Mesendoderm (in vitro differentiated cells): Measurements from ENCODE around the gene UNC119.

ENCODE experiments used
- DNase-seq: peaks from one replicate; pipeline ENCODE4 v3.0.0; 2013
- H2AK5ac ChIP-seq: 2 replicates; pipeline ENCODE4 v1.6.1; 2013; ENCODE audit warnings: low read length, inconsistent platforms
- H2BK120ac ChIP-seq: 2 replicates; pipeline ENCODE4 v1.6.1; 2013; ENCODE audit warnings: low read depth, mild to moderate bottlenecking, low read length, moderate library complexity, mixed read lengths
- H2BK15ac ChIP-seq: replicated peaks from 2 replicates; pipeline ENCODE4 v1.6.1; 2013; ENCODE audit warnings: low read depth, mild to moderate bottlenecking, moderate library complexity
- H2BK5ac ChIP-seq: 2 replicates; pipeline ENCODE4 v1.6.1; 2013; ENCODE audit warnings: low read length, inconsistent platforms
- H3K18ac ChIP-seq: 2 replicates; pipeline ENCODE4 v1.6.1; 2013; ENCODE audit warnings: mild to moderate bottlenecking, low read length, mixed read lengths
- H3K23ac ChIP-seq: one replicate; pipeline ENCODE4 v1.6.1; 2013; ENCODE audit warnings: low read length
- H3K27ac ChIP-seq: 2 replicates; pipeline ENCODE4 v1.5.1; 2013; ENCODE audit warnings: low read depth, mild to moderate bottlenecking, inconsistent platforms, low read length, moderate library complexity
- H3K27me3 ChIP-seq: 2 replicates; pipeline ENCODE4 v1.6.1; 2013; ENCODE audit warnings: low read length, control low read depth, mild to moderate bottlenecking, inconsistent platforms; ENCODE audit not compliant: insufficient read depth, poor library complexity
- H3K36me3 ChIP-seq: 2 replicates; pipeline ENCODE4 v1.6.1; 2013; ENCODE audit warnings: low read length, inconsistent platforms; ENCODE audit not compliant: control insufficient read depth, insufficient read depth
- H3K4ac ChIP-seq: one replicate; pipeline ENCODE4 v1.6.1; 2013; ENCODE audit warnings: low read depth, mild to moderate bottlenecking, low read length, moderate library complexity
- H3K4me1 ChIP-seq: 2 replicates; pipeline ENCODE4 v1.6.1; 2013; ENCODE audit warnings: low read depth, low read length, inconsistent platforms; ENCODE audit not compliant: control insufficient read depth
- H3K4me2 ChIP-seq: 2 replicates; pipeline ENCODE4 v1.6.1; 2013; ENCODE audit warnings: low read length
- H3K4me3 ChIP-seq: 2 replicates; pipeline ENCODE4 v1.5.1; 2013; ENCODE audit warnings: mild to moderate bottlenecking, low read length
- H3K56ac ChIP-seq: one replicate; pipeline ENCODE4 v1.6.1; 2013; ENCODE audit warnings: low read length
- H3K79me1 ChIP-seq: 2 replicates; pipeline ENCODE4 v1.6.1; 2013; ENCODE audit warnings: low read length, inconsistent platforms
- H3K79me2 ChIP-seq: 2 replicates; pipeline ENCODE4 v1.6.1; 2013; ENCODE audit warnings: mild to moderate bottlenecking, low read length; ENCODE audit not compliant: control insufficient read depth, insufficient read depth
- H3K9ac ChIP-seq: 2 replicates; pipeline ENCODE4 v1.6.1; 2013; ENCODE audit warnings: low read length, inconsistent platforms
- H4K5ac ChIP-seq: one replicate; pipeline ENCODE4 v1.6.1; 2013; ENCODE audit warnings: low read length
- H4K8ac ChIP-seq: one replicate; pipeline ENCODE4 v1.6.1; 2013; ENCODE audit warnings: low read depth, mild to moderate bottlenecking, control low read depth, low read length, moderate library complexity
- WGBS: extraction: QIAGEN DNeasy Blood & Tissue Kit; methylation state at CpG from one replicate; pipeline ENCODE4 v1.1.7; 2013; ENCODE audit warnings: low lambda C conversion rate, missing lambda C conversion rate; ENCODE audit not compliant: insufficient coverage; ENCODE audit errors: extremely low coverage; 5-methylcytosine and 5-hydroxymethylcytosine counted together

The UNC119 gene

GRCh38 chr17:28506763-28507487 lies 45.5 kb downstream of the UNC119 start:
- no peak for DNase-seq
- no peak overlapping the region for H3K4me3 ChIP-seq

GRCh38 chr17:28505986-28506665 lies 46.3 kb downstream of the UNC119 start, which contains the start of gene FOXN1:
Gene FOXN1, plus strand, starts transcription at chr17:28506348. Its CDS starts 17,622 bp downstream, at chr17:28523970.
- Histone ChIP-seq H3K36me3 (no peaks in the 10 kb centered on the region), H3K4ac (no peak within 1 kb of the TSS), H3K23ac (no peak within 1 kb of the TSS), H3K4me2 (no peak within 1 kb of the TSS), H3K4me3 (no peak within 1 kb of the TSS), H4K5ac (no peak within 1 kb of the TSS), H3K4me1 (no peaks in the 10 kb centered on the region), H2BK15ac (no peak within 1 kb of the TSS), H2BK120ac (no peak within 1 kb of the TSS), H4K8ac (no peak within 1 kb of the TSS), H3K79me2 (no peaks in the 10 kb centered on the region), H3K27ac (no peak within 1 kb of the TSS), H3K79me1 (no peaks in the 10 kb centered on the region), H3K56ac (no peak within 1 kb of the TSS), H3K27me3 (no peaks in the 10 kb centered on the region), H3K9ac (no peak within 1 kb of the TSS), H2AK5ac (no peak within 1 kb of the TSS), H2BK5ac (no peak within 1 kb of the TSS), H3K18ac (no peak within 1 kb of the TSS)
- DNase-seq, result no peak
- WGBS, result no CpG with 5 or more reads among the region's 28 CpGs

More at GRCh38 chr17:28506763-28507487, 45.5 kb downstream of the UNC119 start:
- H2BK120ac ChIP-seq, result no peak overlapping the region
- no peak overlapping the region for H4K5ac ChIP-seq
- no peak overlapping the region for H3K56ac ChIP-seq
- no peaks in the 10 kb centered on the region for H3K36me3 ChIP-seq
- no peak overlapping the region for H3K18ac ChIP-seq
- H2AK5ac ChIP-seq, result no peak overlapping the region
- H3K79me1 ChIP-seq, result no peaks in the 10 kb centered on the region
- H3K27me3 ChIP-seq, result no peaks in the 10 kb centered on the region
- no peak overlapping the region for H3K4ac ChIP-seq
- H3K4me2 ChIP-seq, result no peak overlapping the region
- no peak overlapping the region for H3K27ac ChIP-seq
- H3K9ac ChIP-seq, result no peak overlapping the region
- no CpG with 5 or more reads among the region's 14 CpGs for WGBS
- H3K79me2 ChIP-seq, result no peaks in the 10 kb centered on the region
- no peak overlapping the region for H4K8ac ChIP-seq
- H2BK5ac ChIP-seq, result no peak overlapping the region
- no peak overlapping the region for H3K23ac ChIP-seq
- no peak overlapping the region for H2BK15ac ChIP-seq
- no peaks in the 10 kb centered on the region for H3K4me1 ChIP-seq

DNA sequence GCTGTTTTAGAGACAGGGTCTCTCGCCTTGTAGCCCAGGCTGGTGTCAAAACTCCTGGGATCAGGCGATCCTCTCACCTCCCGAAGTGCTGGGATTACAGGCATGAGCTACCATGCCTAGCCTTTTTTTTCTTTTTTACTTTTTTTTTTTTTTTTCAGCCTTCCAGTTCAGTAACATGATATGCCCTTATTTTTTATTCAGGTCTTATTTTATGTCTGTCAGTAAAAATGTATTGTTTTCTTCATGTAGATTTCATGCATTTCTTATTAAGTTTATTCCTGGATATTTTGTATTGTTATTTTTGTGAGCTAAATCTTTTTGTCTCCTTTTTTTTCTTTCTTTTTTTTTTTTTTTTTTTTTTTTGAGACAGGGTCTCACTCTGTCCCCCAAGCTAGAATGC lies 49.0 kb downstream of the UNC119 start:
- Histone ChIP-seq H4K8ac (no peak overlapping the region), H3K4me2 (no peak overlapping the region), H3K56ac (no peak overlapping the region), H2BK15ac (no peak overlapping the region), H3K4ac (no peak overlapping the region), H2BK120ac (no peak overlapping the region), H2BK5ac (no peak overlapping the region), H3K18ac (no peak overlapping the region), H2AK5ac (no peak overlapping the region), H3K79me2 (no peaks in the 10 kb centered on the region), H3K79me1 (no peaks in the 10 kb centered on the region), H3K23ac (no peak overlapping the region), H3K4me1 (no peaks in the 10 kb centered on the region), H3K9ac (no peak overlapping the region), H3K27ac (no peak overlapping the region), H3K36me3 (no peaks in the 10 kb centered on the region), H4K5ac (no peak overlapping the region), H3K4me3 (no peak overlapping the region), H3K27me3 (no peaks in the 10 kb centered on the region)
- WGBS, result no CpG with 5 or more reads among the region's 3 CpGs
- DNase-seq, result no peak

DNA sequence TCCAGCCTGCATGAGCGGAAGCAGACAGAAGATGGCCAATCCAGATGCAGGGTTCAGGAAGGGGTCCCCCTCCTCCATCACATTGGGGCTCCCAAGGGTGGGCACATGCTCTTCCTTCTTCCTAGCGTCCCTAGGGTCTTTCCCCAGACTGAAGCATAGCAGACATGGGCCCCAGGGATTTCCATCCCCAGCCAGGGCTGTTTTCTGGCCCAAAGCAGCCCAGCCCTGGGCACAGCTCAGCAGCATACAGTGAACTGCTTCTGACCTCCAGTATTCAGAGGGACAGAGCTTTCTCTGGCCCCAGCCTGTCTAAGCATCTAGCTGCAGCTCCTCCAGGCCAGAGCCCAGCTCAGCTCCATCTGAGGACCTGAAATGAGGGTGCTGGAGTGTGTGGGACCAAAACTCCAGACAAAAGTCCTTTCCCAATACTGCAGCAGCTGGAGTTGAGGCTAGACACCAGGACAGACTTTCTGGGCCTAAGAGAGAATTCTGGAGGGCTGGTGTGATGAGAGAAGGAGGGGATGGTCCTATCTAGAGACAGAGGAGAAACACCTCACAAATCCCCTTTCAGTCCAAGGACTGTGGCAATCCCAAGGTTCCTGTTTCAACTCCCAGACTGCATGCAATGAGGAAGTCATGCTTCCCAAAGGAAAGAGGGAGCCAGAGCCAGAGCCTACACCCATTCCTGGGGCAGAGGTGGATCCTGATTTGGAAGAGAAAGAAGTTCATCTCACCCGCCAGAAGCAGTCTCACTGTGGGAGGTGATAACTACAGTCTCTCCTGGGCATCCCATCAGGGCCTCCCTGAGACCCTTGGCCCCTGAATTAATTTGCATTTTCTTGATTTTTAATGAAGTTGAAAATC lies 50.8 kb downstream of the UNC119 start:
- Histone ChIP-seq H3K79me2 (no peaks in the 10 kb centered on the region), H3K4me3 (no peak overlapping the region), H2BK120ac (no peak overlapping the region), H3K9ac (no peak overlapping the region), H2BK15ac (no peak overlapping the region), H3K4me2 (no peak overlapping the region), H3K36me3 (no peaks in the 10 kb centered on the region), H3K27ac (no peak overlapping the region), H3K27me3 (no peaks in the 10 kb centered on the region), H2BK5ac (no peak overlapping the region), H3K18ac (no peak overlapping the region), H4K5ac (no peak overlapping the region), H2AK5ac (no peak overlapping the region), H3K56ac (no peak overlapping the region), H4K8ac (no peak overlapping the region), H3K23ac (no peak overlapping the region), H3K79me1 (no peaks in the 10 kb centered on the region), H3K4me1 (no peaks in the 10 kb centered on the region), H3K4ac (no peak overlapping the region)
- no CpG with 5 or more reads among the region's 3 CpGs for WGBS
- no peak for DNase-seq

GRCh38 chr17:28500712-28501379 lies 51.6 kb downstream of the UNC119 start:
- DNase-seq, result no peak

More at GRCh38 chr17:28500712-28501379, 51.6 kb downstream of the UNC119 start:
- H3K4me3 ChIP-seq, result no peak overlapping the region
- no peak overlapping the region for H2BK5ac ChIP-seq
- H3K56ac ChIP-seq, result no peak overlapping the region
- H3K36me3 ChIP-seq, result no peaks in the 10 kb centered on the region
- no peaks in the 10 kb centered on the region for H3K4me1 ChIP-seq
- WGBS, result no CpG with 5 or more reads among the region's 13 CpGs
- H3K9ac ChIP-seq, result no peak overlapping the region
- H2BK120ac ChIP-seq, result no peak overlapping the region
- H3K18ac ChIP-seq, result no peak overlapping the region
- no peak overlapping the region for H4K8ac ChIP-seq
- no peaks in the 10 kb centered on the region for H3K79me1 ChIP-seq
- H3K27ac ChIP-seq, result no peak overlapping the region
- H3K4me2 ChIP-seq, result no peak overlapping the region
- H3K23ac ChIP-seq, result no peak overlapping the region
- H2AK5ac ChIP-seq, result no peak overlapping the region
- no peaks in the 10 kb centered on the region for H3K27me3 ChIP-seq
- H3K79me2 ChIP-seq, result no peaks in the 10 kb centered on the region
- no peak overlapping the region for H2BK15ac ChIP-seq
- no peak overlapping the region for H3K4ac ChIP-seq
- H4K5ac ChIP-seq, result no peak overlapping the region
